GM23338 (cell line): ENCODE results near the gene OTOS. TPM values are rescaled to one million over a fixed set of nuclear protein-coding genes. Genes with fewer than 3 reads are reported as not detected.

Experiments used
- ATAC-seq: fragments of 200-7000 bp; cut with Tn5 transposase; 3 replicates; pipeline ENCODE4 v1.9.1; 2020
- DNase-seq: peaks from one replicate; pipeline ENCODE4 v3.0.0-alpha.2; 2015; ENCODE audit warnings: low spot score
- H2AFZ ChIP-seq: fragments of 200-600 bp; sonication (generic); 2 replicates; pipeline ENCODE4 v1.8.0; 2016; ENCODE audit warnings: antibody characterized with exemption, mild to moderate bottlenecking, moderate library complexity
- H3F3A ChIP-seq: fragments of 200-600 bp; sonication (generic); replicated peaks from 2 replicates; pipeline ENCODE4 v1.8.0; 2017; ENCODE audit warnings: antibody characterized with exemption, mixed run types, low read depth
- H3K27ac ChIP-seq: fragments of 200-600 bp; sonication (generic); 2 replicates; pipeline ENCODE4 v1.6.1; 2016; ENCODE audit warnings: low read depth
- H3K27me3 ChIP-seq: fragments of 200-600 bp; sonication (generic); 2 replicates; pipeline ENCODE4 v1.8.0; 2016; ENCODE audit warnings: mild to moderate bottlenecking, mixed run types, moderate library complexity; ENCODE audit not compliant: insufficient read depth
- H3K36me3 ChIP-seq: fragments of 200-600 bp; sonication (generic); 2 replicates; pipeline ENCODE4 v1.8.0; 2016; ENCODE audit warnings: mild to moderate bottlenecking; ENCODE audit not compliant: insufficient read depth
- H3K4me1 ChIP-seq: fragments of 200-600 bp; sonication (generic); 2 replicates; pipeline ENCODE4 v1.8.0; 2016; ENCODE audit warnings: mild to moderate bottlenecking, moderate library complexity; ENCODE audit not compliant: insufficient read depth
- H3K4me2 ChIP-seq: fragments of 200-600 bp; sonication (generic); 2 replicates; pipeline ENCODE4 v1.7.1; 2017; ENCODE audit warnings: mixed run types
- H3K4me3 ChIP-seq: fragments of 200-600 bp; sonication (generic); 2 replicates; pipeline ENCODE4 v1.6.1; 2016; ENCODE audit warnings: mixed run types
- H3K79me2 ChIP-seq: fragments of 200-600 bp; sonication (generic); replicated peaks from 2 replicates; pipeline ENCODE4 v1.8.0; 2017; ENCODE audit warnings: mild to moderate bottlenecking; ENCODE audit not compliant: insufficient read depth
- H3K9me2 ChIP-seq: fragments of 200-600 bp; sonication (generic); 2 replicates; pipeline ENCODE4 v1.8.0; 2017; ENCODE audit not compliant: insufficient read depth
- H4K20me1 ChIP-seq: fragments of 200-600 bp; sonication (generic); replicated peaks from 2 replicates; pipeline ENCODE4 v1.8.0; 2017; ENCODE audit warnings: mild to moderate bottlenecking; ENCODE audit not compliant: insufficient read depth
- H3K27ac Mint-ChIP-seq: 2 replicates; pipeline ENCODE4 v1.8.0; 2020; ENCODE audit warnings: inconsistent platforms, mild to moderate bottlenecking, moderate library complexity, mixed read lengths
- H3K27me3 Mint-ChIP-seq: 3 replicates; pipeline ENCODE4 v1.8.0; 2022; ENCODE audit warnings: low read depth, mild to moderate bottlenecking, moderate library complexity, mixed read lengths, inconsistent platforms; ENCODE audit not compliant: insufficient read depth, poor library complexity
- H3K36me3 Mint-ChIP-seq: 3 replicates; pipeline ENCODE4 v1.8.0; 2021; ENCODE audit warnings: low read depth, mild to moderate bottlenecking, inconsistent platforms, moderate library complexity, mixed read lengths
- H3K4me1 Mint-ChIP-seq: 3 replicates; pipeline ENCODE4 v1.8.0; 2020; ENCODE audit warnings: mild to moderate bottlenecking, inconsistent platforms, mixed read lengths
- H3K4me3 Mint-ChIP-seq: 3 replicates; pipeline ENCODE4 v1.8.0; 2021; ENCODE audit warnings: moderate library complexity, mild to moderate bottlenecking, inconsistent platforms, mixed read lengths
- H3K9me3 Mint-ChIP-seq: 3 replicates; pipeline ENCODE4 v1.8.0; 2020; ENCODE audit warnings: moderate library complexity, mild to moderate bottlenecking, inconsistent platforms, mixed read lengths
- CREB1 ChIP-seq: fragments of 250-450 bp; sonication (Bioruptor Pico); IDR thresholded peaks from 2 replicates; pipeline ENCODE4 v1.5.0; 2020; ENCODE audit warnings: low read depth, mild to moderate bottlenecking, moderate library complexity
- CTCF ChIP-seq, 2 experiments: fragments of 200-600 bp in 1 of 2; sonication (generic) in 1 of 2; conservative IDR thresholded peaks; 2 replicates each; pipeline versions ENCODE4 v1.5.1 to v1.6.1; 2016 to 2017; ENCODE audit warnings: antibody characterized with exemption in 2 of 2, low read depth in 2 of 2, mild to moderate bottlenecking in 2 of 2, moderate library complexity in 1 of 2
- ETS1 ChIP-seq: IDR thresholded peaks from 2 replicates; pipeline ENCODE4 v1.6.1; 2016; ENCODE audit warnings: antibody characterized with exemption
- EZH2 ChIP-seq: fragments of 200-600 bp; sonication (generic); IDR thresholded peaks from one replicate; pipeline ENCODE4 v1.8.0; 2017; ENCODE audit warnings: antibody characterized with exemption, mild to moderate bottlenecking, low read depth; ENCODE audit not compliant: unreplicated experiment
- EZH2phosphoT487 ChIP-seq: fragments of 200-600 bp; sonication (generic); IDR thresholded peaks from one replicate; pipeline ENCODE4 v1.8.1; 2018; ENCODE audit warnings: antibody characterized with exemption; ENCODE audit not compliant: unreplicated experiment
- JUNB ChIP-seq: IDR thresholded peaks from one replicate; pipeline ENCODE4 v1.6.1; 2016; ENCODE audit warnings: antibody characterized with exemption; ENCODE audit not compliant: unreplicated experiment
- NANOG ChIP-seq: IDR thresholded peaks from 2 replicates; pipeline ENCODE4 v1.6.1; 2016; ENCODE audit warnings: antibody characterized with exemption, borderline replicate concordance
- POLR2AphosphoS5 ChIP-seq: IDR thresholded peaks from 2 replicates; pipeline ENCODE4 v1.6.1; 2016; ENCODE audit warnings: antibody characterized with exemption, low read depth
- REST ChIP-seq: IDR thresholded peaks from one replicate; pipeline ENCODE4 v1.6.1; 2018; ENCODE audit warnings: antibody characterized with exemption; ENCODE audit not compliant: unreplicated experiment
- STAT1 ChIP-seq: IDR thresholded peaks from one replicate; pipeline ENCODE4 v1.6.1; 2016; ENCODE audit warnings: antibody characterized with exemption; ENCODE audit not compliant: unreplicated experiment
- ZNF114 ChIP-seq: fragments of 250-450 bp; sonication (Bioruptor Pico); IDR thresholded peaks from 2 replicates; pipeline ENCODE4 v1.5.0; 2020; ENCODE audit warnings: mild to moderate bottlenecking, moderate library complexity
- ZNF331 ChIP-seq: fragments of 250-450 bp; sonication (Bioruptor Pico); IDR thresholded peaks from 2 replicates; pipeline ENCODE4 v1.5.0; 2020; ENCODE audit warnings: low read depth, mild to moderate bottlenecking, moderate library complexity
- ZNF462 ChIP-seq: fragments of 250-450 bp; sonication (Bioruptor Pico); IDR thresholded peaks from 2 replicates; pipeline ENCODE4 v1.5.0; 2020; ENCODE audit warnings: mild to moderate bottlenecking, moderate library complexity
- polyA plus RNA-seq: library from polyadenylated mRNA; unstranded; fragments of >200 nt; fragmentation: Nextera tagmentation; extraction: Ambion mirVana; gene quantifications from 2 replicates; pipeline ENCODE4 v1.2.1, GENCODE V29; 2016
- total RNA-seq: library from RNA; depleted of rRNA; stranded (reverse); fragments of >200 nt; shearing (Covaris generic); gene quantifications from 2 replicates; pipeline ENCODE4 v1.2.3, GENCODE V29; 2014

OTOS gene
- total and polyA plus RNA-seq, 2 experiments from 2014 or later = 0.40 TPM; not detected in 1

- Histone ChIP-seq H3K79me2 (no peaks in the 10 kb centered on the region), H3K9me2 (no peaks in the 10 kb centered on the region), H3F3A (peaks cover 7% of the 10 kb centered on the region), H4K20me1 (no peaks in the 10 kb centered on the region), H3K4me3 (no peak overlapping the region), H2AFZ (no peak overlapping the region), H3K4me2 (no peak overlapping the region), H3K4me1 (no peaks in the 10 kb centered on the region), H3K27me3 (no peaks in the 10 kb centered on the region), H3K36me3 (no peaks in the 10 kb centered on the region), H3K27ac (no peak overlapping the region)
- Mint-ChIP-seq H3K9me3 (peaks cover 3% of the 10 kb centered on the region; the same call in 2 of the 3 replicates), H3K4me1 (peaks cover 9% of the 10 kb centered on the region; the same call in 2 of the 3 replicates), H3K36me3 (no peaks in the 10 kb centered on the region), H3K27me3 (peaks cover 8% of the 10 kb centered on the region), H3K27ac (no peak overlapping the region), H3K4me3 (no peak overlapping the region)
- no peak for ATAC-seq
- TF ChIP-seq STAT1 = no peak
- no peak for TF ChIP-seq ETS1
- no peak for TF ChIP-seq ZNF462 (CRISPR knock-in tag)
- no peak for TF ChIP-seq POLR2AphosphoS5
- TF ChIP-seq JUNB = no peak
- no peak for TF ChIP-seq ZNF331 (CRISPR knock-in tag)
- TF ChIP-seq EZH2 = no peak
- no peak for TF ChIP-seq ZNF114 (CRISPR knock-in tag)
- TF ChIP-seq NANOG = no peak
- no peak for TF ChIP-seq CREB1
- TF ChIP-seq CTCF (conservative IDR thresholded peaks at IDR 0.05; ENCODE audit: low read depth in 2 of 2) = no peak
- no peak for TF ChIP-seq REST
- TF ChIP-seq EZH2phosphoT487 = no peak
- DNase-seq = no peak
These were observed 20.0 kb upstream of the OTOS start for GRCh38 chr2:240160291-240161086.
